HCT116 (cell line): ENCODE data around the gene OR2V2. TPM values are rescaled to one million over a fixed set of nuclear protein-coding genes. Genes with fewer than 3 reads are reported as not detected.

Experiments used
- ATAC-seq: fragments of 200-7000 bp; cut with Tn5 transposase; 2 replicates; pipeline ENCODE4 v1.9.1; 2020; ENCODE audit warnings: mild to moderate bottlenecking, moderate library complexity
- BruUV-seq: library from RNA; stranded (reverse); fragments of 400-500 nt; replicated peaks from 2 replicates; lab custom pipeline; 2021; lab: Mats Ljungman, UMichigan
- CTCF ChIA-PET: fragments of 300-600 bp; sonication (Branson Sonifier 250); formaldehyde crosslinking; loops from one replicate; lab custom pipeline; 2021; ENCODE audit warnings: antibody characterized with exemption; lab: Charles Lee
- POLR2A ChIA-PET: fragments of 300-600, 350-600 bp; sonication (Branson Sonifier 250); formaldehyde crosslinking; loops from one replicate; lab custom pipeline; 2021; ENCODE audit warnings: antibody characterized with exemption; lab: Charles Lee
- RAD21 ChIA-PET, 2 experiments: fragments of 300-600 bp; sonication (Branson Sonifier 250); formaldehyde crosslinking; loops; one replicate each; lab custom pipeline; 2023; ENCODE audit warnings: low total read pairs in 2 of 2; ENCODE audit not compliant: uncharacterized antibody in 2 of 2, unreplicated experiment in 2 of 2, low non-redundant PET in 1 of 2; lab: Charles Lee
- DNase-seq: peaks from one replicate; pipeline ENCODE4 v3.0.0-alpha.2; 2010; ENCODE audit warnings: low read depth, low spot score
- H2AFZ ChIP-seq: fragments of 200-600 bp; shearing (Covaris generic), sonication (generic); 2 replicates; pipeline ENCODE4 v1.6.1; 2017; ENCODE audit warnings: low read depth, mixed run types, mixed read lengths, antibody characterized with exemption, low read length; ENCODE audit not compliant: poor library complexity, severe bottlenecking
- H3K27ac ChIP-seq: 2 replicates; pipeline ENCODE4 v1.5.1; 2012; ENCODE audit warnings: low read depth, low read length
- H3K27me3 ChIP-seq: fragments of 200-600 bp; sonication (generic); 2 replicates; pipeline ENCODE4 v1.6.1; 2016; ENCODE audit warnings: mixed run types, low read length, mixed read lengths; ENCODE audit not compliant: insufficient read depth
- H3K36me3 ChIP-seq, 2 experiments: fragments of 200-500 bp in 1 of 2; fragments of 200-600 bp in 1 of 2; sonication (Bioruptor generic) in 1 of 2; sonication (generic) in 1 of 2; 2 replicates each; pipeline versions ENCODE4 v1.5.1 to v1.6.1; 2014 to 2016; ENCODE audit warnings: low read length in 2 of 2, inconsistent platforms in 1 of 2, mixed read lengths in 1 of 2, mixed run types in 1 of 2; ENCODE audit not compliant: insufficient read depth in 2 of 2, control insufficient read depth in 1 of 2
- H3K4me1 ChIP-seq, 2 experiments: fragments of 200-600 bp in 1 of 2; sonication (generic) in 1 of 2; 2 replicates each; pipeline versions ENCODE4 v1.5.1 to v1.6.1; 2012 to 2017; ENCODE audit warnings: low read length in 2 of 2, inconsistent platforms in 1 of 2, mild to moderate bottlenecking in 1 of 2, mixed read lengths in 1 of 2, mixed run types in 1 of 2, moderate library complexity in 1 of 2; ENCODE audit not compliant: insufficient read depth in 2 of 2, control insufficient read depth in 1 of 2
- H3K4me2 ChIP-seq: fragments of 200-600 bp; sonication (generic); 2 replicates; pipeline ENCODE4 v1.6.1; 2017; ENCODE audit warnings: mixed run types, low read length, mixed read lengths
- H3K4me3 ChIP-seq, 2 experiments: fragments of 200-600 bp in 1 of 2; sonication (generic) in 1 of 2; replicated peaks in 1 of 2; 2 replicates each; pipeline ENCODE4 v1.5.1; 2011 to 2016; ENCODE audit warnings: low read length in 2 of 2, control low read depth in 1 of 2, low read depth in 1 of 2, mild to moderate bottlenecking in 1 of 2, mixed read lengths in 1 of 2, mixed run types in 1 of 2
- H3K79me2 ChIP-seq: fragments of 200-600 bp; sonication (generic); 2 replicates; pipeline ENCODE4 v1.6.1; 2017; ENCODE audit warnings: mild to moderate bottlenecking, mixed run types, low read length, moderate library complexity, mixed read lengths; ENCODE audit not compliant: insufficient read depth
- H3K9ac ChIP-seq: fragments of 200-600 bp; sonication (generic); 2 replicates; pipeline ENCODE4 v1.6.1; 2016; ENCODE audit warnings: low read length, mixed read lengths
- H3K9me2 ChIP-seq: fragments of 200-600 bp; sonication (generic), shearing (Covaris generic); 2 replicates; pipeline ENCODE4 v1.6.1; 2017; ENCODE audit warnings: mixed run types, mild to moderate bottlenecking, moderate library complexity; ENCODE audit not compliant: insufficient read depth
- H3K9me3 ChIP-seq, 2 experiments: fragments of 200-500 bp in 1 of 2; fragments of 200-600 bp in 1 of 2; sonication (Bioruptor generic) in 1 of 2; sonication (generic) in 1 of 2; 2 replicates each; pipeline ENCODE4 v1.6.1; 2014 to 2017; ENCODE audit warnings: low read length in 2 of 2, mixed read lengths in 2 of 2, inconsistent platforms in 1 of 2, low read depth in 1 of 2, mild to moderate bottlenecking in 1 of 2, mixed run types in 1 of 2, moderate library complexity in 1 of 2; ENCODE audit not compliant: control insufficient read depth in 1 of 2, insufficient read depth in 1 of 2
- H4K20me1 ChIP-seq: fragments of 200-600 bp; sonication (generic), shearing (Covaris generic); 2 replicates; pipeline ENCODE4 v1.6.1; 2017; ENCODE audit warnings: mixed run types, mild to moderate bottlenecking, moderate library complexity; ENCODE audit not compliant: insufficient read depth
- CEBPB ChIP-seq: IDR thresholded peaks from 2 replicates; pipeline ENCODE4 v1.6.1; 2012; ENCODE audit warnings: low read depth
- EGR1 ChIP-seq: IDR thresholded peaks from 2 replicates; pipeline ENCODE4 v1.6.1; 2012; ENCODE audit warnings: low read depth
- EZH2phosphoT487 ChIP-seq: fragments of 200-600 bp; IDR thresholded peaks from 2 replicates; pipeline ENCODE4 v1.6.1; 2018; ENCODE audit warnings: antibody characterized with exemption, borderline replicate concordance
- FOSL1 ChIP-seq: IDR thresholded peaks from 2 replicates; pipeline ENCODE4 v1.6.1; 2012; ENCODE audit warnings: low read depth
- SIN3A ChIP-seq: IDR thresholded peaks from 2 replicates; pipeline ENCODE4 v1.6.1; 2012; ENCODE audit warnings: low read depth
- SP1 ChIP-seq: IDR thresholded peaks from 2 replicates; pipeline ENCODE4 v1.6.1; 2012; ENCODE audit warnings: low read depth
- SRF ChIP-seq: IDR thresholded peaks from 2 replicates; pipeline ENCODE4 v1.6.1; 2012; ENCODE audit warnings: low read depth
- ZFX ChIP-seq: fragments of 450-650 bp; IDR thresholded peaks from 2 replicates; pipeline ENCODE4 v1.6.1; 2017
- ZNF274 ChIP-seq: fragments of 200-500 bp; sonication (Bioruptor generic); IDR thresholded peaks from 2 replicates; pipeline ENCODE4 v1.6.1; 2014; ENCODE audit warnings: mild to moderate bottlenecking, low read depth, low read length, inconsistent platforms
- intact Hi-C: fragments of 100-400 bp; cut with micrococcal nuclease; formaldehyde crosslinking; loops from 2 replicates; pipeline ENCODE4 v1.10.0; 2022
- total RNA-seq: library from RNA; stranded (reverse); gene quantifications from one replicate; pipeline ENCODE4 v1.2.1, GENCODE V29; 2021; ENCODE audit not compliant: unreplicated experiment
- TF ChIP-seq, protein P1 (sequence below): IDR thresholded peaks from 2 replicates; pipeline ENCODE4 v1.6.1; 2012

The OR2V2 gene
- total RNA-seq, 1 experiment from 2014 or later: not detected

DNA sequence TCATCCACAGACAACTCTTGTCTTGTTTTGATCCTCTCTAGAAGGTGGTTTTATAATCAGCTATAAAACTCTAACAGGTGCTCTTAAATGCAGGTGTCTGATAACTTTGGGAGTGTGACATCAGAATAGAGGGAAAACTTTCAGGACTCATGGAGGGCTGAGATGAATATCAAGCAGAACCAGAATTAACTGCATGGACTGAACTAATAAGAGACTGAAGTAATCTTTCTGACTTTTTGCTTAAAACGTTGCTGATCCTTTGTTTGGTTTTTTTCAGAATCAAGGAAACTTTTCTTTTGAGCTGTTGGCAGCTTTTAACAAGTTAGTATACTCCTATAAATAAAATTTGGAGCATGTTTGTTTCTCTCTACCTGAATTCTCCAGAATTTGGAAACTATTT is 2.3 kb upstream of the OR2V2 start:
- TF ChIP-seq SP1: no peak
- TF ChIP-seq ZNF274: no peak
- Histone ChIP-seq H2AFZ (no peak overlapping the region), H3K27me3 (no peaks in the 10 kb centered on the region), H3K9me2 (no peaks in the 10 kb centered on the region), H3K9ac (no peak overlapping the region), H3K4me3 (no peak overlapping the region), H3K36me3 (no peaks in the 10 kb centered on the region), H3K4me2 (no peak overlapping the region), H4K20me1 (no peaks in the 10 kb centered on the region), H3K4me1 (no peaks in the 10 kb centered on the region), H3K9me3 (0 out of 4 replicates have a peak, but pooled peaks cover 0 to 3% of the 10 kb centered on the region in 2 experiments), H3K79me2 (no peaks in the 10 kb centered on the region), H3K27ac (no peak overlapping the region)
- ChIA-PET RAD21 (no interaction called here), CTCF (no interaction called here), POLR2A (no interaction called here)
- intact Hi-C loops: no loop called here
- DNase-seq: no peak
- no TSS peak for BruUV-seq
- ATAC-seq: no peak

DNA sequence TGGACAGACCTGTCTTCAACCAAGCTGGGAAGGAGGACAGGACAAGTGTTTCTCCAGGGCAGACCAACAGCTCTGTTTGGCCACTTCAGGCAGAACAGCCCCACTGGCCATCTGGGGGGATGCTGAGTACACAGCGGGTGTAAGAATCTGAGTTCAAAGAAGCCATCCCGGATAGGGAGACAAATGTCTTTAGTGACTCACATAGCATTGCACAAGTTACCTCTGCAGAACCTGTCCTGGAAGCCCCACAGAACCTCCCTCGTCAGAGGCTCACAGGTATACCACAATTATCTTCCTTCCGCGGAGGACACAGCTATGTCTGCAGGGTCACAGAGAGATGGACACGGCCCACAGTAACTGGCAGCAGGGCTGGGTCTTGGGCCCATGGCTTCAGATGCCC is 2.0 kb downstream of the OR2V2 start:
- DNase-seq (no peak), ATAC-seq (no peak)
- Histone ChIP-seq H3K27ac (no peak overlapping the region), H4K20me1 (no peaks in the 10 kb centered on the region), H3K9ac (no peak overlapping the region), H3K36me3 (no peaks in the 10 kb centered on the region), H3K79me2 (no peaks in the 10 kb centered on the region), H3K27me3 (no peaks in the 10 kb centered on the region), H3K9me2 (no peaks in the 10 kb centered on the region), H3K9me3 (0 out of 4 replicates have a peak, but pooled peaks cover 0 to 3% of the 10 kb centered on the region in 2 experiments), H3K4me1 (no peaks in the 10 kb centered on the region), H3K4me3 (no peak overlapping the region), H3K4me2 (no peak overlapping the region), H2AFZ (no peak overlapping the region)
- ChIA-PET POLR2A (no interaction called here), RAD21 (no interaction called here), CTCF (no interaction called here)
- BruUV-seq: no TSS peak
- intact Hi-C loops: no loop called here
- TF ChIP-seq CEBPB (no peak), ZFX (no peak), EZH2phosphoT487 (no peak), FOSL1 (no peak), EGR1 (no peak), SIN3A (no peak), SRF (no peak)
- TF ChIP-seq, protein P1, sequence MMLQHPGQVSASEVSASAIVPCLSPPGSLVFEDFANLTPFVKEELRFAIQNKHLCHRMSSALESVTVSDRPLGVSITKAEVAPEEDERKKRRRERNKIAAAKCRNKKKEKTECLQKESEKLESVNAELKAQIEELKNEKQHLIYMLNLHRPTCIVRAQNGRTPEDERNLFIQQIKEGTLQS: no peak
